RPMI8226 (cell line): ENCODE measurements around the gene SLC12A7.
"Not testable (repeated sequence)": the region's sequence is repeated elsewhere in the genome, so short reads cannot be mapped to it uniquely, and the experiment has no call there.

ENCODE experiments used
- DNase-seq: peaks from one replicate; pipeline ENCODE4 v3.0.0-alpha.2; 2015

The SLC12A7 gene

DNA sequence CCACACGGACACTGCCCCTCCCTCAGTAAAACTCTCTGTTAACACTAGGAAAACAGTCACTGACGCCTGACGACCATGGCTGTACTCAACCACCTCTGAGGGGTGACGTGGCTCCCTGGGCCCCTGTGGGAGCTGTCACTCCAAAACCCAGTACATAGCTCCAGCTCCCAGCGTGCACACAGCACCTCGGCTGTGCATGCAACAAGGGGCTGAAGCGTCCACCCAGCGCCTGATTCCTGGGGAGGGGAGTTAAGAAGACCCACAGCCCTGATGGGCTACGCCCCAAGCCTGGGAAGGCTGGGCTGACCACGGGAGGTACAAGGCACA lies 36.3 kb downstream of the SLC12A7 start:
- DNase-seq, result no peak

DNA sequence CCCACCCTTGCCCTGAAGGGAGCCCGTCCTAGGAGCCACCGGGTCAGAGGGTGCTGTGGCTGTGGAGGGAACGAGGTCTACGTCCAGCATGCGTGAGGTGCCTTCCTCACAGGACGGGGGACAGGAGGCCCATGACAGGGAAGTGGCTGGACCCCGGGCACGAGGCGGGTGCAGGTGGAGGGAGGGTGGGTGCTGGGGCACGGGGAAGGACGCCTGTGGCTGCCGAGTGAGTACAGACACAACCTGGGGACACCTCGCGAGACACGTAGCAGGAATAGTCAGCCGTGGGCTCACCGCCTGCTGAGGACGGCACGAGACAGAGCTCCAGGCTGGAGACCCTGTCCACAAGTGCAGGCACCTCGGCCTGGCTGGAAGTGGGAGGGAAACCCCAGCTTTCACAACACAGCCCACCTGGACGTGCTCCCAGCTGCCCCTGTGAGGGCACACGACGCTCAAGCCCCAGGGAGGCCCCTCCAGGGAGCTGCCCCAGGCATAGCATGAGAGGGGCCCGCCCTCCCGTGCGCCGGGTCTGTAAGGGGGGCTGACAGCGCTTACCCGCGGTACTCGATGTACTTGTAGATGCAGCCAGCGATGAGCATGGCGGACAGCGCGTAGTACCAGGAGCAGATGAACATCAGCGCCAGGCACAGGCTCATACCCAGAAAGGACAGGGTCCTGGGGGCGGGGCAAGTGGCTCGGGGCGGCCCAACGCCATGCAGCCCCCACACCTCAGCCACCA lies 36.9 kb downstream of the SLC12A7 start:
- no peak for DNase-seq

DNA sequence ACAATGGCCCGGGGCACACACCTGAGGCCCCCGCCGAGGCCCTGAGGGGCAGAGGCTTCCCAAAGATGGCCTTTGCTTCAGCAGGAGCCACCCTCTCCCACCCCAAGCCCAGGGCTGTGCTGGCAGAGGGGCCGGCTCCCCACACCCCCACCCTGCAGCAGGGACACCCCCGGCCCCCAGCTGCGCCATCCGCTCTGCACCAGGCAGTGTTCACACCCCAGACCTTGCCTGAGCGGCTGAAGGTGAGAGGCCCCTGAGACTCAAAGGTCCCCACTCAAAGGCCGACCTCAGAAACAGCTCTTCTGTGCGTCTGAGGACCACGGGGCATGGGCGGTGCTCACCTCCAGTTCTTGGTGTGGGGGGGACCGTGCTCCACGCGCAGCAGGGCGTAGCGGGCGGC lies 37.6 kb downstream of the SLC12A7 start:
- no peak for DNase-seq

DNA sequence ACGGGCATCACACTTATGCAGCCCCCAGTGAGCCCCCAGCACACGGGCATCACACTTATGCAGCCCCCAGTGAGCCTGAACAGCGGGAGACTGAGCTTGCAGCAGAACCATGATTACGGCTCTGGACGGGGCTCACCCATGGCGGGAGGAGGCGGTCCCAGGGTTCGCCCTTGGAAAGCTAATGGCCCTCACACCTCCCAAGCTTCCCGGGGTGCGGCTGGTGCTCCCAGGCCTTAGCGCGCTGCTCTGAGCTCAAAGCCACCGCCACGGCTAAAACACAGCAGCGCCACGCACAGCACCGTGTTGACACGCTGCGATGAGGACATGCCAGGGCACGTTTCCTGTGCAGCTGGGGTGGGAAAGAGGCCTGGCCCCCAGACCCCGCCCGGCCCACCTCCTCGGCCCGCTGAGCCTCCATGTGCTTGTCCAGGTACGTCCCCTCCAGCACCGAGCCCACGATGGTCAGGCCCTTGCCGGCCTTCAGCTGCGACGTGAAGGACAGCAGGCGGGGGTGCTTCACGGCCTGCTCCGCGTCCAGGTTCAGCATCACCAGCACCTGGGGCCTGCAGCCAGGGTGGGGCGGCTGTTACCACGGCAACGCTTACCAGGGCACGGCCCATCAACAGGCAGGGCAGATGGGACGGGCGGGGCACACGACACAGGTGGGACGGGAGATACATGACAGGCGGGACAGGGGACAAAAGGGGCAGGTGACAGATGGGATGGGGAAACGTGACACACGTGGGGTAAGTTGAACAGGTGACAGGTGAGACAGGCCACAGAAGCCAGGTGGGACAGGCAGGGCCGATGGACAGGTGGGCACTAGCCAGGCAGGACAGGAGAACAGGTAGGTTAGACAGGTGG lies 38.4 kb downstream of the SLC12A7 start:
- DNase-seq, result no peak

DNA sequence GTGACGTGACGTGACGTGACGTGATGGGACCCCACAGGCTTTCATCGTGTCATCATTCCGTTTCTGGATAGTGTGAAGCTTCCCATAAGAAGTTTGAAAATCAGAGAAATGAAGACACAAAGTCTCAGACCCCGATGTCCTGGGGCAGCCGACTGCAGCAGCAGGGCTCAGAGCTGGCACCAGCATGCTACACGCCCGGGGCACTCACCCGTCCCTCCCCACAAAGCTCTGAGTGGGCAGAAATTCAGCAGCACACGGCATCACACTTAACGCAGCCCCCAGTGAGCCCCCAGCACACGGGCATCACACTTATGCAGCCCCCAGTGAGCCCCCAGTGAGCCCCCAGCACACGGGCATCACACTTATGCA lies 42.2 kb downstream of the SLC12A7 start:
- no peak for DNase-seq

DNA sequence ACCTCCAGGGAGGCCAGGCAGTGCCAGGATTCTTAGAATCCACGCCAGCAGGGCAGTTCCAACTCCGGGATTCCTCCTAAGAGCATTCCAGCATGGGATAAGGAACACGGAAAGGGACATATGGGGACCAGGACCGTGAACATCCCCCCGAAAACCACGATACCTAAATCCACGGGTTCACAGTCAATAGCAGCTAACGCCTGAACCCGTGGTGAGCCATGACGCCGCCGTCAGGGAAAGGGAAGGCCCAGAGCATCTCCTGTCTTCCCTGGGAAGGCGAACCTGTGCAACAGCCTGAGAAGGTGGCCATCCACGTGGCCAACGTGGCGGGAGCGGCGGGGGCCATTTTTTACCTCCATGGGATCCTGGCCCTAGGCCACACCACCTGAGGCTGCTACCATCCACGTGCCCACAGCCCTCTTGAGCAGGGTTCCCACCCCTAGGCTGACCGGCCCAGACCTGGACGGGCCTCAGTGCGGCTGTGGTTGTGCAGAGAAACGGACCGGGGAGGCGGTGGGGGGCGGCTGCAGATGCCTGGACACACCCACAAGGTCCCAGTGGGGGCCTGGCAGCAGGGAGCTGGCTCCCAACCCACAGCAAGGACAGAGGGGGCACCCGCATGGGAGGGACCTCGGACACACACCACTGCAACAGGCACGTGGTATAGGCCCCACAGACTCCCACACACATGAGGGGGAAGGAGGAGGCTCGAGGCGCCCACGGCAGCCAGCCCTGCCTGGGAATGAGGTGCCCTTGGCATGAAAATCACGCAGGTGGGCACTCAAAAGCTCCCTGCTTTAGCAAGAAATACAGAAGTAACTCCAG lies 42.8 kb downstream of the SLC12A7 start:
- no peak for DNase-seq

DNA sequence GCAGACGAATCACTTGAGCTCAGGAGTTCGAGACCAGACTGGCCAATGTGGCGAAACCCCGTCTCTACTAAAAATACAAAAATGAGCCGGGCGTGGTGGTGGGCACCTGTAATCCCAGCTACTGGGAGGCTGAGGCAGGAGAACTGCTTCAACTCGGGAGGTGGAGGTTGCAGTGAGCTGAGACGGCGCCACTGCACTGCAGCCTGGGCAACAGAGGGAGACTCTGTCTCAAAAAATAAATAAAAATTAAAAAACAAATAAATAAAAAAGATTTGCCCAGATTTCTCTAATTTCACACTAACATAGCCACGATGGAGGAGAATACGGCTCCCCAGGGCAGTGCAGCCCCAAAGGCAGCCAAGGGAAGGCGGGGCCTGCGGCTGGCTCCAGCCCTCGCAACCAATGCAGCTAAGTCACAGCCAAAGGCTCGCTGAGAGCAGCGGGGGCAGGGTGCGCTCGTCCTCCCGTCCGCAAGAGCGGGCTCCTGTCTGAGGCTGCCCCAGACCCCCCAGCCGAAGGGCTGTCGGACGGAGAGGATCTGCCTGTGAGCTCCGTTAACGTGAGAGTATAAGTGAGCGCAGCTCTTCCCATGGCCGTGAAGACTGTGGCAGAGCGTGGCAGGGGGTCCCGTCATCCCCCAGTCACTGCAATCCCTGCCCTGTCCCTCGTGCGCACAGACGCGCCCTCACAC lies 43.5 kb downstream of the SLC12A7 start:
- DNase-seq, result no peak

DNA sequence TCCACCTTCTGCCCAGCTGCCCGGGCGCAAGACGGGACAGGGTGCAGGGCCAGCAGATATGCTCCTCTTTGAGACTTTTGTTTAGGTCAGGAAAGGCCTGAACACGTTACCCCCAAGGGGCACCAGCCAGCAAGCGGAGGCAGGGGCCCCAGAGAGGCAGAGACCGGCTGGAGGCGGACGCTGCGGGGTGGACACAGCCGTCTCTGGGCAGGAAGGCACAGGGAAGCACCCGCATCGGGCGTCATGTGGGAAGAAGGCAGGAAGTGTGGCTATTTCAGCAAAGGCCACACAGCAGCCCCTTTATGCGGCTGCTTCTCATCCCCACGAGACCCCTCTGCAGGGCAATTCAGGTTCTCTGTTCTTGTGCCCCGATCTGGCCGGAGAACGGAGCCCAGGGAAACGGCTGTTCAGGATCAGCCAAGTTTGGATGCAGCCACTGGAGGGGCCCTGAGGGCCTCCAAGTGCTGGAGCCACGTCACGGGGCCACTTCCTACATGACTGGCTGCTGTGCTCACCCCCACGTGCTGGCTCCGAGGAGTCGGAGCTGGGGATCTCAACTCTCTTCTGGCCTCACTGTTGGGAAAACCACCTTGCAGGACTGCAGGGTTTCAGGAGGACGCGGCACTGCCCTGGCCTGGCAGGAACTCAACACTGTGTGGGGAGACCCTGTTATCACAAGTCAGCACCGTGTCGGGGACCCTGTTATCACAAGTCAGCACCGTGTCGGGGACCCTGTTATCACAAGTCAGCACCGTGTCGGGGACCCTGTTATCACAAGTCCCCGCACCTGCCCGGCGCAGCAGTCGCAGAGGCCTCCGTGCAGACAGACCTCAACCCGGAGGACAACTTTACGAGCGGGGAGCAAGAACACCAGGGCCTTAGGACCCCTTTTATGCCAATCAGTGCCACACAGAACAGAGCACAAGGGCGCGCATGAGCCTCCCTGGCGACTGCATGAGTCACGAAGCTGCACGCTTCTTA lies 44.4 kb downstream of the SLC12A7 start:
- no peak for DNase-seq

DNA sequence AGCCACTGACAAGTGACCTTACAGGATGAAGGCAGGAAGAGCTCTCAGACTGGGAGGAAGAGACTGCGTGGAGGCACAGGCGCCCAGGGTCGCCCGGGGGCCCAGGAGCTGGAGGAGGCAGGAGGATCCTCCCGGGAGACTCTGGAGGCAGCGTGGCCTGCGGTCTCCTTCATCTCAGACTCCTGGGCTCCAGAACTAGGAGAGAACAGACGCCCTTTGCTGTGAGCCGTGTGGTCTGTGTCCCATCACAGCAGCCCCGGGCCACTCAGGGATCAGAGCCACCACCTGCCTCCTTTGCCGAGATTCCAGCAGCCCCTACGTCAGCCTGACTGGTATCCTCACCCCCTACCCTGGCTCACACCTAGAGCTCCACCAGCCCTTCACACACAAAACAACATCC lies 45.2 kb downstream of the SLC12A7 start:
- DNase-seq, result no peak

DNA sequence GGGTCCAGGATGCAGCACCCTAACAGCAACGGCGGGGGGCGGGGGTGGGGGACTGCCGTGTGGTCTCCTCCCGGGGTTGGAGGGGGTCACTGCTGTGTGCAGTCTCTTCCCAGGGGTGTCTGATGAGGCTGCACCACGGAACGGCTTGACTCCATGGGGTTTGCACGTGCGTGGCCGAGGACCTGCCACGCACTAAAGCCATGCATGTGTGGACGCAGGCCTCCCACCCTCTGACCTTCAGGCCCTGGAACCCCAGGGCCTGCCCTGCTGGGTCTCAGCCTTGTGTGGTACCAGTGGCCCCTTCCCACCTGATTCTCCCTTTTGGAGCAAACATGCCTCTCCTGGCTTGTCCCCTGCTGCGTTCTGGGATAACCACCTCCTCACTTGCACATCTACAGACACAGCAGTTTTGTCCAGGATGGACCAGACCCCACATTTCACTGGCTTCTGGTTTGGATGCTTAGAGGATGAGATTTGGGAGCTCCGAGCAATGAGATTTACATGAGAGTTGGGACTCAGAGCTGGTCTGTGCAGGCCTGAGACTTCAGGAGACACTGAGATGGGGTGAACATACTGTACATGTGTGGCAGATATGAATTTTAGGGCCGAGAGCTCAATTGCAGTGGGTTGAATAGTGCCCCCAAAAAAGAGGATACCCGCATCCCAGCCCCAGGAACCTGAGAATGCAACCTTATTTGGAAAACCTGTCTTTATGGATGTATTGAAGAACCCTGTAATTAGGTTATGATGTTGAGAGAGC lies 45.8 kb downstream of the SLC12A7 start:
- no peak for DNase-seq

DNA sequence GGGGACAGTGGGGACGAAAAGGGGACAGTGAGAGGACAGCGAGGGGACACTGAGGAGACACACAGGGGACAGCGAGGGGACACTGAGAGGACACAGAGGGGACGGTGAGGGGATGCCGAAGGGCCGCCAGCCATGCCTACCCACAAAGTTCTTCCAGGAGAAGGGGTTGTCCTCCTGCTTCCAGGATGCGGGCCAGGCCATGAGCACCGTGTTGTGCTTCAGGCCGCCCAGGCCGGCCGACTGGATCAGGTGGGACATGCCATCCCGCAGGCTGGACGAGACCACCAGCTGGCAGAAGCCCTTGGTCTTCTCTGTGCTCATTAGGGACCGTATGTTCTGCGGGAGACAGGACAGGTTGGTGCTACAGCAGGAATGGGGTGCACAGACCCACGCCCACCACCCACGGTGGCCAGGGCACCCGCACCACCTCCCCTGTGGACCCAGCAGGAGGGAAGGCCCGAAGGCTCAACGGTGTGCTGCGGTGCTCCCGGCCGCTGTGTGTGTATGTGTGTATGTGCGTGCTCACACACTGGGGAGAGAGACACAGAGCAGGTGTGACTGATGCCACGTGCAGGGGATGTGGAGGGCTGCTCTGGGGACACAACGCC lies 46.6 kb downstream of the SLC12A7 start:
- no peak for DNase-seq

DNA sequence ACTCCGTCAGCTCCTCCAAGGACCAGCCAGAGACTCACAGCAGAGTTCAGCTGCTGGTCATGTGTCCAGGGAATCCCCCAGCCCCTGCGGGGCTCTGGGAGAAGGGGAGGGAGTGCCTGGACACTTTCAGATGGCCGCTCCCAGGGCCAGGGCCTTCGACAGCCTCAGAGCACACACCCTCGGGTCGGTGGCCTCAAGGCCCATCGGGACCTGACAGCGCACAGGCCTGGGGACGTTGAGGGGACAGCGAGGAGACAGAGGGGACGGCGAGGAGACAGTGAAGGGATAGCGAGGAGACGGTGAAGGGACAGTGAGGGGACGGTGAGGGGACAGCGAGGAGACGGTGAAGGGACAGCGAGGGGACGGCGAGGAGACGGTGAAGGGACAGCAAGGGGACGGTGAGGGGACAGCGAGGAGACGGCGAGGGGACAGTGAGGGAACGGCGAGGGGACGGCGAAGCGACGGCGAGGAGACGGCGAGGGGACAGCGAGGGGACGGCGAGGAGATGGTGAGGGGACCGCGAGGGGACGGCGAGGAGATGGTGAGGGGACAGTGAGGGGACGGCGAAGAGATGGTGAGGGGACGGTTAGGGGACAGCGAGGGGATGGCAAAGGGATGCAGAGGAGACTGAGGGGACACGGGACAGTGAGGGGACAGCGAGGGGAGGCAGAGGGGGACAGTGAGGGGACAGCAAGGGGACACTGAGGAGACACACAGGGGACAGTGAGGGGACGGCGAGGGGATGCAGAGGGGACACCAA lies 47.3 kb downstream of the SLC12A7 start:
- DNase-seq, result no peak

DNA sequence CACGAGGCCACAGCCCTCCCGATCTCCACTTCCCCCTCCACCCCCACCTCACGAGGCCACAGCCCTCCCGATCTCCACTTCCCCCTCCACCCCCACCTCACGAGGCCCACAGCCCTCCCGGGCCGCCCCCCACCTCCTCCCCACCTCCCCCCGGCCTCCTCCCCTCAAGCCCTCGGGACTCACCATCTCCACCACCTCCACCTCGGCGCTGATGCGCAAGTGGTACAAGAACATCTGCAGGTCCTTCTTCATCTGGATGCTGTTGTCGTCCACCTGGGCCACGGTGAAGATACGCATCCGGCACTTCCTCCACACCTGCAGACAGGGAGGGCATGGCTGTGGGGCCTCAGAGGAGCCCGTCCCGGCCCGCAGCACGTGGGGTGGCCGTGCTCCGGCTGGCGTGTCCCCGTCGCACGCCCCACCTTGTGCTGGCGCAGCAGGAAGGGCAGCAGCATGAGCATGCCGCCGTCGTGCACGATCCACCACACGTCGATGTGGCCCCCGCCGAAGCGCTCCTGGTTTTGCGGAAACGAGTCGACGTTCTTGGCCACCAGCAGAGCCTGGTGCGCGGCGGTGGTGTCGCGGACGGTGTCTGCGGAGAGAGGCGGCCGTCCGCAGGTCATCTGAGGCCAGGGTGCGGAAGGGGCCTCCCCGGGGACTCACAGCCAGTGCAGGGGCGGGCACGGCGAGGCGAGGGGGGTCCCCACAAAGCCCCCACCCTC lies 48.0 kb downstream of the SLC12A7 start:
- DNase-seq, result no peak

DNA sequence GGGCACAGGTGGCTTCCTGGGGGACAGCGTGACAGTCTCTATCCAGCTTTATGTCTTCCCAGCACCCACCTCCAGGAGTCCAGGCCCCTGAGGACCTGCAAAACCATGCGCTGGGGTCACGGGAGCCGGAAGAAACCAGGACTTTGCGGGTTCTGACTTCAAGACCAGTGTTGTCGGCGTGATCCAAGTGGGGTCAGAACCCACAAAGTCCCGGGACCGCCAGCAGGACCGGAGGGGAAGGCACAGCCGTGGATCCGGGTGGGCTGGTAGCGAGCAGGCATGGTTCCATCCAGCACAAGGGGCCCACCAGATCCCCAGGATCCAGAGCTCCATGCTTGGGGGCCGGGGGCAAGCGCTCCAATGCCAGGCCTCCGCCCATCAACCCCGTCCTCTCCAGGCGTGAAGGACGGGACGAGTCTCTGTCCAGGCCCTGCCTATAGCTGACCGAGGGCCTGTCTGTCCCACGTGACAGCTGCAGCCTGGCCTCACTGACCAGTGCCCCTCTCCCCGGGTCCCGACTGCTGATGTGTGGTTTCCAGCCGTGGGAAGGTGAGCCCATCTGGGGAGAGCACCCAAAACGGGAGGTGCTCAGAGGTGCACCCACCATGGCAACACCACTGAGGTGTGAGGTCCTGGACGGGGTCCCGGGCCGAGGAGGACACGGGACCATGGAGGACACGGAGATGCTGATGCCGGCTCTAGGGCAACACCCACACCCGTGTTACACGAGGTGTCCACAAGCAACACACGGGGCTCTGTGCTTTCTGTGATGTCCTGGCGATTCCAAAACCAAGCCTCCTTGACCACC lies 48.9 kb downstream of the SLC12A7 start:
- DNase-seq, result no peak

DNA sequence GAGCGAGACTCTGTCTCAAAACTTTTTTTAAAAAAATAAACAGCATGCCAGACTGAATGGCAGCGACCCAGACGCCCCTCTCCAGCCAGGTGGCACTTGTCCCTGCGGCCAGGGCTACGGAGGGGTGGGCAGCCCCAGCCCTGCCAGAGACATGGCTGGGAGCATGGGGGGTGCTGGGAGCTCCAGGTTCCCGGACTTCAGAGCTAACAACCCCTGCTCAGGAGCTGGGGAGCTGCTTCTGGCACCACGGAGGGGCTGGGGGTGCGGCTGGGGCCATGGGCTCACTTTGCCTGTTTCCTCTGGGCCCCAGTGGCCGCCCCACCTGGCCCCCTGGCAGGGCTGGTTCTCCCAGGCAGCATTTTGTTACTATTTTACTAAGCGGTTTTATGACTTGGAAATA lies 49.9 kb downstream of the SLC12A7 start:
- DNase-seq, result no peak

DNA sequence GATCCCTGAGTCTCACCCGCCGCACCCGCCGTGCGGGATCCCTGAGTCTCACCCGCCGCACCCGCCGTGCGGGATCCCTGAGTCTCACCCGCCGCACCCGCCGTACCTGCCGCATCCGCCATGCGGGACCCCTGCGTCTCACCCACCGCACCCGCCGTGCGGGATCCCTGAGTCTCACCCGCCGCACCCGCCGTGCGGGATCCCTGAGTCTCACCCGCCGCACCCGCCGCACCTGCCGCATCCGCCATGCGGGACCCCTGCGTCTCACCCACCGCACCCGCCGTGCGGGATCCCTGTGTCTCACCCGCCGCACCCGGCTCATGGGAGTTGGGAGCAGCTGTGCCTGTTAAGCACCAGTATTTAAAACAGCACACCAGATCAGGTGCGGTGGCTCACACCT lies 50.6 kb downstream of the SLC12A7 start:
- not testable (repeated sequence) for DNase-seq

DNA sequence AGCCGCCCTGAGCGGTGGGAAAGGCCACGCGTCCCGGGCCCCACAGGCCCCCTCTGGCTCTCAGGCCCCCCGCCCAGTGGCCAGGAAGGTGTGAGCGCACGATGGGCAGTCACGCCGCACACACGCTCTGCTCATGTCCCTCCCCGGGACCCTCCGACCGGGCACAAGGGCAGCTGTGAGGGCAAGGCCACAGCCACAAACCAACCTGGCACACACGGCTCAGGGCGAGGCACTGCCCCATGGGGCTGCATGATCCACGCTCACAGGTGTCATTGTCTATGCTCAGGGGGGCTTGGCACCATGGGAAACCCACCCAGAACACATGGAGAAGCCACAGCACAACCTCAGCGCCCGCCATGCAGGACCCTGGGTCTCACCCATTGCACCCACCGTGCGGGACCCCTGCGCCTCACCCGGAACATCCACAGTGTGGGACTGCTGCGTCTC lies 51.3 kb downstream of the SLC12A7 start:
- DNase-seq, result no peak

DNA sequence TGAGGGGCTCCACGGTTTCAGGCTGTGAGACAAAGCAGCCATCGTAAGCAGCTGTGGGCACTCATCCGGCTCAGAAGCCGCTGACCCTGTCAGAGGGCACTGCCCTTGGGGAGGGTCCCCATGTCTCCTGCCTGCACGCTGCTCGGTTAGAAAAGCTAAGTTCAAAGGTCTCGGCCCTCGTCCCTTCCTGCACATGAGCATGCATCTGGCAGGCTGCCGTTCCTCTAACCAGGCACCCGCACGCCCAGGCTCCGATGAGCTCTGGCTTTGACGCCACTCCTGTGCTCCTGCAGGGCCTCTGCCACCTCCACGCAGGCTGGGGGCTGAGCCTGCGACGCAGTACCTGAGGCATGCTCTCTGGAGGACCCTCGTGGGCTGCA lies 52.0 kb downstream of the SLC12A7 start:
- DNase-seq, result no peak
